Kidney capillary endothelial cell (primary cell): ENCODE results near the gene DGCR8.
"Not testable (repeated sequence)": the region's sequence is repeated elsewhere in the genome, so short reads cannot be mapped to it uniquely, and the experiment has no call there.

Source experiments
- DNase-seq: peaks from one replicate; pipeline ENCODE4 v3.0.0-alpha.2; 2018; ENCODE audit warnings: low spot score

Gene DGCR8

DNA sequence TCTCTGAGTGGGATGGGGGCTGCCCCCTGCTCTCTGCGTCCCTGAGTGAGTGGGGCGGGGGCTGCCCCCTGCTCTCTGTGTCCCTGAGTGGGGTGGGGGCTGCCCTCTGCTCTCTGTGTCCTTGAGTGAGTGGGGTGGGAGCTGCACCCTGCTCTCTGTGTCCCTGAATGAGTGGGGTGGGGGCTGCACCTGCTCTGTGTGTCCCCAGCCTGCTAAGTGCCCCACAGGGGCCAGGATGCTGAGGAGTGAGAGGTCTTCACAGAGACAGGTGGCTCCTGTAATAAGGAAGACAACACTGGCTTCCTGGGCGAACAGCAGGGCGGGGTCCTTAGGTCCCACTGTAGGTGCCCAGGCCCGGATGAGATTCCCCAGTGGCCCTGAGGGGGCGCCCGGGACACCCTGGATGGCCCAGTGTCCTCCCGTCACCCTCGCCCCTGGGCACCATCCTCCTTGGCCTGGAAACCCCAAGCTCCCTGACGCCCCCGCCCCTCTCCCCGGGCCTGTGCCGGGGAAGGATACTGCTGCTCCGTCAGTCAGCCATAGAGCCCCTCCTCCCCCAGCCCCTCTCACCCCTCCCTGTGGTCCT lies 74.7 kb downstream of the DGCR8 start:
- DNase-seq: no peak

DNA sequence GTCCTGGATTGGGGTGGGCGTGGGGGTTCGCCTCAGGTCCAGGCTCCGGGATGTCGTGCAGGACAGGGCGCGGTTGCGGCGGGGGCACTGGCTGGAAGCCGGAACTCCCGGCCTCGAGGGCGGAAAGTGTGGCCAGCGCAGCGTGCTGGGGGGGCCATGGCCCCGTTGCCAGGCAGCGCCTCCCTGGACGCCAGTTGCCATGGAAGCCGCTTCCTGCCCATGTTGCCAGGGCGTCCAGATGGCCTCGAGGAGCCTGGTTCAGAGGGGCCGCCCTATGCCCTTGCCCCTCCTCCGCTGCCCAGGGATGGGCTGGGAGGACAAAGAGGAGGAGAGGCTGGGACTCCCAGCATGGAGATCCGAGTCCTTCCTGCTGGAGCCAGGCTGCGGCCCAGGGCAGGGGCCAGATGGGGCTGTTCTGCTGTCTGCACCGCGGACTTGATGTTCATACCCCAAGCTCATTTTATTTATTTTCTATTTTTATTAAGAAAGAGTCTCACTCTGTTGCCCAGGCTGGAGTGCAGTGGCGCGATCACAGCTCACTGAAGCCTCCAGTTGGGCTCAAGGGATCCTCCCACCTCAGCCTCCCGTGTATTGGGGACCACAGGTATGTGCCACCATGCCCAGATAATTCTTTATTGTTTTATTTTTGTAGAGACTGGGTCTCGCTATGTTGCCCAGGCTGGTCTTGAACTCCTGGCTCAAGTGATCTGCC lies 75.4 kb downstream of the DGCR8 start:
- DNase-seq: peak; percentile 81

DNA sequence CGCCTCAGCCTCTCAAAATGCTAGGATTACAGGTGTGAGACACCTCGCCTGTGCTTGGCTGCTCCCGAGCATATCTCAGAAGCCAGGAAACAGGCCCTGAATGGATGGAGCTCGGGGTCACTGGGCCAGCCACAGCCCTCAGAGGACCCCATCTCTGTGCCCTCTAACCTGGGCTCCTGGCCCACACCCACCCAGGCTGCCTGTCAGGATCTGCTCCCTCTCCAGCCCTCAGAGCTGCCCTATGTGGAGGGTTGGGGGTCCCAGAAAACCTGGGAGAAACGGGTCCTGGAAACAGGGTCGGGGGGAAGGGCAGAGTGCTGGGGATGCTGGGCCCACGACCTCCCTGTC lies 76.0 kb downstream of the DGCR8 start:
- no peak for DNase-seq

DNA sequence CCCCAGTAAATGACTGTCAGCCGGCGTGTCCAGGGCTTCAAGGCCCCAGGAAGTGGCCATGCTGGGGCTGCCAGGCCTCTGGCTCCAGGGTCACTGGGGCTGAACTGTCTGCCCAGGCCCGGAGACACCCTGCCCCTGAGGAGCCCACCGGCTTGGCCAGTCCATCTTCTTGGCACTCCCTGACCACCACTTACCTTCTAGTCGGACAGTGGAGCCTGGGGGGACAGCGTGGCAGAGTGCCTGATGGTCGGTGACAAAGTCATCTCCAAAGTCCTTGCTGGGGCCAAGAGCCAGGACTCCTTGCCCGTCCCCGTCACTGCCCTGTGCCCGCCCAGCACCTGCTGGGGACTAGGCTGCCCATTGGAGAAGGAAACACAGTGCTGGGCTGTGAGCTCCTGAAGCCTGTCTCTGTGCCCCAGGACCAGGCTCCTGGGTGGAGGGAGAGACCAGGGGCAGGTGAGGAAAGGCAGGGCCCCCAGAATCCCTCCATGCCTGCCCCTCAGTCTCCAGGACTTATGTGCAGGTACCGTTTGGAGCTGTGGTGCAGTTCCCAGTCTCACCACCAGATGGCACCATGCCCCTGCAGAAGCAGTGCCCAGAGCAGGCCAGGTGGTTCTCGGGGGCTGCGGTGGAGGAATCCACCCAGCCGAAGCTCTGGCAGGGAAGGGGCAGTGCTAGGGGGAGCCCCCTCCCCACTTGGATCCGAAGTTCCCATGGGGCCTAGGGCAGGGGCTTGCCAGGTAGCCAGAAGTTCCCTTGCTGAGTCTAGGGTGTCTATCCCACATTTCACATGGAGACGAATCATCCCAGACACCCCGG lies 76.8 kb downstream of the DGCR8 start:
- DNase-seq: peak; percentile 46

DNA sequence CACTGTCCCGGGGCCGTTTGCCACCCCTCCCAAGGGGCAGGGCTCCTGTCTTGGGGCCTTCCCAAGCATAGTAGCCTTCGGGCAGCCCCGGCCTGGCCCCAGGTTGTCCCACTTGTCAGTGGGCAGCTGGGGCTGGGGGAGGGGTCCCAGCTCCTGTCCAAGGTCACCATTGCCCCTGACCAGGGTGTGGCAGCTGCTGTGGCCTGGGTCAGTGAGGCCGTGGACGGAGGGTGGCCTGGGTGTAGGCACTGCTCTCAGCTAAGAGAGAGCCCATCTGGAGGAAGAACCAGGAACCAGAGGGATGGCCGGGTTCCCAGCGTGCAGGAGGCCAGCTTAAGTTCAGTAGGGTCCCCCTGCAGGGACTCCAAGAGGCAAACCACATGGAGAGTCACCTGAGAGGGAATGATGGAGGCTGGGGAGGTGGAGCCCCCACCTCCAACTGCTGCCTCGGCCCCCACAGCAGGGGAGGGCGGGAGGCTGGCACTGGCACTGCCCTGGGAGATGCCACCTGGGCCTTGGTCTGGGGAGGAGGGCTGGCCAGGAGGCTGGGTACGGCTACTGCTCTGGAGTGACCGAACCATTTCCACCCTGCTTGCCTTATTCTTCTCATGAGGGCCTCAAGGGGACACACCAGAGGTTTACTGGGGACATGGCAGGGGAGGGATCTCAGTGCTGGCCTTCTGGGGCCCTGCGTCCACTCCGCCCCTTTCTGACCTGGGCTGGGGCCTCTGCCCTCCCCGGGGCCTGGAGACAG lies 77.6 kb downstream of the DGCR8 start:
- no peak for DNase-seq

DNA sequence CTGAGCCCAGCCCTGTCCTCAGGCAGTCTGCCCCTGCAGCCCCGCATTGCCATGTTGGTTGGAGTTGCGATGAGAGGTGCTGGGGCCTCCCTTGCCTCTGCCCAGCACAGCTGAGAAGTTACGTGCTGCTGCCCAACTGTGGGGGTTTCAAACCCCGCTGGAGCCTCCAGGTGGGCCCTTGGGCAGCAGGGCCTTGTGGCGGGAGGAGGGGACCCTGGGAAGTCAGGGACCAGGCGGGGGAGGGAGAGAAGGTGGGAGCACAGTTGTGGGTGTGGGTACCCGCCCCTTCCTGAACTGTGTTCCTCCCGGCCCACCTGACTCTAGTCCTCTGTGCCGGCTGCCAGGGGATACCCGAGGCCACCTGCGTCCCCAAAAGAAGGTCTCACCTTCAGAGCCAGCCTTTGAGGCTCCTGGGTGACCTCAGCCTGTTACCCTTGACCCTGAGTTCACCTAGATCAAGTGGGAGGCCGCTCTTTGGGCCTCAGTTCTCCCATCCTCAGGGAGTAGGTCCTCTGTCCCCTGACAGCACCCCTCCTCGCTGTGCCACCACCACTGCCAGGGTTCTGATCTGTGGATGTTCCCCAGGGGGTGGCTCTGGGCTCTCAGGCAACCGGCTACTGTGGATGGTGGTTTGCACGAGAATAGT lies 78.5 kb downstream of the DGCR8 start:
- DNase-seq: no peak

DNA sequence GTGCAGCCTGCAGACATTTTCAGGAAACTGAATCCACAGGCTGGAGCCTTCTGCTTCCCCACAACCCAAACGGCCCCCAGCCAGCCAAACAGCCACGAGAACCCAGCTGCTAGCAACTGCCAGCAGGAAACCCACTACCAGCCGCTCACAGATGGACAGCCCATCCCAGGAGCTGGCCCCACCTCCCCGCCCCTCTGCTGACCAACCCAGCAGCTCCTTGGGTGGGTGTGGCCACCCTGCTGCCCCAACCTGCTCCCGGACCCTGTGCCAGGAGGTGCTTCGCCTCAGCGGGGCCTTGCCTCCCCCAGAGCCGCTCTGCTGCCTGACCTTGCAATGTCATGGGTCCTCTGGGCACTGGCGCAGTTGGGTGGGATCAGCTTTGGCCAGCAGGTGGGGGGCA lies 79.0 kb downstream of the DGCR8 start:
- no peak for DNase-seq

DNA sequence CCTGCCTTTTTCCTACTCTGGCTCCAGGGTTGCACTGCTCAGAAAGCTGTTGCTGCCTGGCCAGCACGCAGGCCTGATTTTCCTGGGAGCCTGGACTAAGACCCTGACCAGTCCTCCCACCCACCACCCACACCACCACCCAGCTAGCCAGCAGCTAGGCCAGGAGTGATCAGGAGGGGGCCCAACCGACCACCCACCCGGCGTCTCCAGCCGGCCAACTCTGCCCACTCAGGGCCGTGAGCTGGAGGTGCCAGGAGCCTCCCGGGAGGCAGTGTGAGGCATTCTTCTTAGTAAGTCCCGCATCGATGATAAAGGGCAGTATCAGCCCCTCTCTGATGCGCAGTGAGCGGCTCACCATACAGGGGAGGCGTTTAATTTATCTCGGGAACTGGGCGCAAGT lies 79.5 kb downstream of the DGCR8 start:
- not testable (repeated sequence) for DNase-seq

DNA sequence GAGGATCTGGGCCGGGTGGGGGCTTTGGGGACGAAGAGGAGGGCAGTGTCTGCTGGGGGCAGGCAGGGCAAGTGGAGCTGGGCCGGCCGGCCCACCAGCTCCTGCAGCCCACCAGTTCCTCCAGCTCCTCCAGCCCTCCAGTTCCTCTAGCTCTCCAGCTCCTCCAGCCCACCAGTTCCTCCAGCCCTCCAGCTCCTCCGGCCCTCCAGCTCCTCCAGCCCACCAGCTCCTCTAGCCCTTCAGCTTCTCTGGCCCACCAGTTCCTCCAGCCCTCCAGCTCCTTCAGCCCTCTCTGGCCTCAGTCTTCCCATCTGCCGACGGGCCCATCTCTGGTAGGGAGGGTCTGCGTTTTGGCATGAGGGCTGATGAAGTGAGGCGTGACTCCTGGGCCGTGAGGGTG lies 80.0 kb downstream of the DGCR8 start:
- DNase-seq: no peak
